8988T (cell line): Measurements from ENCODE around the gene DHRS9.
A peak's percentile ranks its signal among the peaks of the same experiment; 100 is the strongest.
"Not testable (repeated sequence)": the region's sequence is repeated elsewhere in the genome, so short reads cannot be mapped to it uniquely, and the experiment has no call there.

Experiments
- DNase-seq: peaks from one replicate; pipeline ENCODE4 v3.0.0; 2011

DHRS9 gene

GRCh38 chr2:169105476-169105875, 36.1 kb downstream of the DHRS9 start:
- DNase-seq, result no peak

- no peak for DNase-seq
Observed at GRCh38 chr2:169106134-169106533, 36.8 kb downstream of the DHRS9 start.

GRCh38 chr2:169106563-169107545, 37.5 kb downstream of the DHRS9 start:
- no peak for DNase-seq

- no peak for DNase-seq
Observed at GRCh38 chr2:169107645-169108044, 38.3 kb downstream of the DHRS9 start.

GRCh38 chr2:169108099-169108884, 38.9 kb downstream of the DHRS9 start:
- DNase-seq, result no peak

GRCh38 chr2:169109502-169110409, 40.4 kb downstream of the DHRS9 start:
- peak; percentile 61 for DNase-seq

GRCh38 chr2:169110419-169110818, 41.1 kb downstream of the DHRS9 start:
- no peak for DNase-seq

- DNase-seq, result no peak
Observed at GRCh38 chr2:169110916-169111315, 41.6 kb downstream of the DHRS9 start.

- DNase-seq, result no peak
Observed at GRCh38 chr2:169112841-169113240, 43.5 kb downstream of the DHRS9 start.

- no peak for DNase-seq
Observed at GRCh38 chr2:169114056-169114455, 44.7 kb downstream of the DHRS9 start.

- no peak for DNase-seq
Observed at GRCh38 chr2:169116327-169116726, 47.0 kb downstream of the DHRS9 start.

- DNase-seq, result no peak
Observed at GRCh38 chr2:169116993-169117392, 47.6 kb downstream of the DHRS9 start.

- no peak for DNase-seq
Observed at GRCh38 chr2:169118060-169118459, 48.7 kb downstream of the DHRS9 start.

- no peak for DNase-seq
Observed at GRCh38 chr2:169119123-169119760, 49.9 kb downstream of the DHRS9 start.

GRCh38 chr2:169119851-169120250, 50.5 kb downstream of the DHRS9 start:
- no peak for DNase-seq

GRCh38 chr2:169129703-169130243, 60.4 kb downstream of the DHRS9 start:
- no peak for DNase-seq

- no peak for DNase-seq
Observed at GRCh38 chr2:169131587-169132512, 62.5 kb downstream of the DHRS9 start.

GRCh38 chr2:169134272-169134671, 64.9 kb downstream of the DHRS9 start:
- DNase-seq, result not testable (repeated sequence)

GRCh38 chr2:169136428-169136827, 67.1 kb downstream of the DHRS9 start:
- DNase-seq, result not testable (repeated sequence)

- DNase-seq, result no peak
Observed at GRCh38 chr2:169136885-169137534, 67.6 kb downstream of the DHRS9 start.
